ENCODE data around the gene PHPT1. TPM values are rescaled to one million over a fixed set of nuclear protein-coding genes. Genes with fewer than 3 reads are reported as not detected.
A peak's percentile ranks its signal among the peaks of the same experiment; 100 is the strongest.

Gene PHPT1
- total and polyA plus RNA-seq, 2 of the 13 experiments (the other 11 are each of a cell fraction or from before 2014, with no cell fraction given), result 189 to 192 TPM

- TF ChIP-seq ZNF431 (CRISPR knock-in tag; IDR thresholded peaks at IDR 0.05; ENCODE audit: borderline replicate concordance, low read depth), result no peak
- TF ChIP-seq KLF9 (CRISPR knock-in tag; IDR thresholded peaks at IDR 0.05; ENCODE audit: low read depth), result no peak
- TF ChIP-seq ZNF605 (CRISPR knock-in tag; IDR thresholded peaks at IDR 0.05), result no peak
- no peak for TF ChIP-seq CREB1 (IDR thresholded peaks at IDR 0.05)
- no peak for TF ChIP-seq CREB1 (CRISPR knock-in tag; IDR thresholded peaks at IDR 0.05)
- TF ChIP-seq, protein P1, sequence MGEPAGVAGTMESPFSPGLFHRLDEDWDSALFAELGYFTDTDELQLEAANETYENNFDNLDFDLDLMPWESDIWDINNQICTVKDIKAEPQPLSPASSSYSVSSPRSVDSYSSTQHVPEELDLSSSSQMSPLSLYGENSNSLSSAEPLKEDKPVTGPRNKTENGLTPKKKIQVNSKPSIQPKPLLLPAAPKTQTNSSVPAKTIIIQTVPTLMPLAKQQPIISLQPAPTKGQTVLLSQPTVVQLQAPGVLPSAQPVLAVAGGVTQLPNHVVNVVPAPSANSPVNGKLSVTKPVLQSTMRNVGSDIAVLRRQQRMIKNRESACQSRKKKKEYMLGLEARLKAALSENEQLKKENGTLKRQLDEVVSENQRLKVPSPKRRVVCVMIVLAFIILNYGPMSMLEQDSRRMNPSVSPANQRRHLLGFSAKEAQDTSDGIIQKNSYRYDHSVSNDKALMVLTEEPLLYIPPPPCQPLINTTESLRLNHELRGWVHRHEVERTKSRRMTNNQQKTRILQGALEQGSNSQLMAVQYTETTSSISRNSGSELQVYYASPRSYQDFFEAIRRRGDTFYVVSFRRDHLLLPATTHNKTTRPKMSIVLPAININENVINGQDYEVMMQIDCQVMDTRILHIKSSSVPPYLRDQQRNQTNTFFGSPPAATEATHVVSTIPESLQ (CRISPR knock-in tag; conservative IDR thresholded peaks at IDR 0.05), result no peak
- no peak for TF ChIP-seq HHEX (CRISPR knock-in tag; IDR thresholded peaks at IDR 0.05)
- TF ChIP-seq ZNF556 (CRISPR knock-in tag; IDR thresholded peaks at IDR 0.05; ENCODE audit: borderline replicate concordance), result no peak
- TF ChIP-seq HNRNPUL1 (IDR thresholded peaks at IDR 0.05; ENCODE audit: low read depth, low read length), result no peak
- TF ChIP-seq AGO2 (optimal IDR thresholded peaks at IDR 0.05; ENCODE audit: low read depth, low read length), result peak; percentile 95
- no peak for TF ChIP-seq ZNF83 (CRISPR knock-in tag; IDR thresholded peaks at IDR 0.05; ENCODE audit: borderline replicate concordance)
- TF ChIP-seq KLF16 (CRISPR knock-in tag; IDR thresholded peaks at IDR 0.05), result no peak
- TF ChIP-seq TBX2 (CRISPR knock-in tag; IDR thresholded peaks at IDR 0.05; ENCODE audit: borderline replicate concordance), result no peak
- no peak for TF ChIP-seq DPF2 (CRISPR knock-in tag; IDR thresholded peaks at IDR 0.05; ENCODE audit: borderline replicate concordance, low read depth)
- no peak for TF ChIP-seq SMC3 (IDR thresholded peaks at IDR 0.05; ENCODE audit: low read length)
- no peak for TF ChIP-seq ZNF264 (CRISPR knock-in tag; IDR thresholded peaks at IDR 0.05)
- no peak for TF ChIP-seq LBX2 (CRISPR knock-in tag; IDR thresholded peaks at IDR 0.05; ENCODE audit: borderline replicate concordance)
- no peak for TF ChIP-seq RELA (CRISPR knock-in tag; IDR thresholded peaks at IDR 0.05)
- no peak for TF ChIP-seq POLR2AphosphoS5 (IDR thresholded peaks at IDR 0.05; ENCODE audit: low read depth, low read length)
- no peak for TF ChIP-seq SP1 (IDR thresholded peaks at IDR 0.05)
- TF ChIP-seq SP1 (CRISPR knock-in tag; IDR thresholded peaks at IDR 0.05), result no peak
- peak; percentile 51 for TF ChIP-seq POLR2G (IDR thresholded peaks at IDR 0.05; ENCODE audit: low read depth, low read length)
- TF ChIP-seq SOX6 (IDR thresholded peaks at IDR 0.05), result no peak
- TF ChIP-seq SOX6 (CRISPR knock-in tag; IDR thresholded peaks at IDR 0.05), result no peak
- no peak for TF ChIP-seq ASH2L (IDR thresholded peaks at IDR 0.05; ENCODE audit: insufficient read length, low read depth, low read length)
- no peak for TF ChIP-seq ZBTB3 (CRISPR knock-in tag; IDR thresholded peaks at IDR 0.05; ENCODE audit: borderline replicate concordance, low read depth)
- peak; percentile 96 for TF ChIP-seq AGO1 (IDR thresholded peaks at IDR 0.05; ENCODE audit: low read depth, low read length, poor library complexity, severe bottlenecking)
- TF ChIP-seq, protein P2, sequence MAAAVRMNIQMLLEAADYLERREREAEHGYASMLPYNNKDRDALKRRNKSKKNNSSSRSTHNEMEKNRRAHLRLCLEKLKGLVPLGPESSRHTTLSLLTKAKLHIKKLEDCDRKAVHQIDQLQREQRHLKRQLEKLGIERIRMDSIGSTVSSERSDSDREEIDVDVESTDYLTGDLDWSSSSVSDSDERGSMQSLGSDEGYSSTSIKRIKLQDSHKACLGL (CRISPR knock-in tag; IDR thresholded peaks at IDR 0.05), result 0 out of 2 replicates have a peak, but pooled peaks have one; percentile 23
- no peak for TF ChIP-seq NONO (IDR thresholded peaks at IDR 0.05)
- peak; percentile 11; the same call in 1 of the 2 replicates for TF ChIP-seq NONO (CRISPR knock-in tag; conservative IDR thresholded peaks at IDR 0.05)
- TF ChIP-seq GFI1 (CRISPR knock-in tag; IDR thresholded peaks at IDR 0.05; ENCODE audit: borderline replicate concordance), result no peak
These were observed 13.9 kb upstream of the PHPT1 start (continued) for GRCh38 chr9:136835162-136835931.

Measured in HepG2 (cell line).